ENCODE results near the gene GNB1L.
A peak's percentile ranks its signal among the peaks of the same experiment; 100 is the strongest.

The GNB1L gene

GRCh38 chr22:19891317-19892256 is 36.9 kb upstream of the GNB1L start:
- H3K4me3 ChIP-seq (replicated peaks; ENCODE audit: low read depth, low read length), result peak overlapping the region; percentile 20
- no peaks in the 10 kb centered on the region for H3K27me3 ChIP-seq (replicated peaks; ENCODE audit: control insufficient read depth, insufficient read depth, low read length)
- TF ChIP-seq CTCF (IDR thresholded peaks at IDR 0.05; ENCODE audit: insufficient read depth, low read length, poor library complexity, severe bottlenecking), result no peak
- peak; percentile 73 for DNase-seq (ENCODE audit: extremely low read depth, insufficient read length)
- no peaks in the 10 kb centered on the region; the same call in none of the 2 replicates for H3K36me3 ChIP-seq (ENCODE audit: control insufficient read depth, insufficient read depth, low read length)

- H3K36me3 ChIP-seq (ENCODE audit: control insufficient read depth, insufficient read depth, low read length), result no peaks in the 10 kb centered on the region; the same call in none of the 2 replicates
- no peaks in the 10 kb centered on the region for H3K27me3 ChIP-seq (replicated peaks; ENCODE audit: control insufficient read depth, insufficient read depth, low read length)
- no peak for DNase-seq (ENCODE audit: extremely low read depth, insufficient read length)
- TF ChIP-seq CTCF (IDR thresholded peaks at IDR 0.05; ENCODE audit: insufficient read depth, low read length, poor library complexity, severe bottlenecking), result no peak
- H3K4me3 ChIP-seq (replicated peaks; ENCODE audit: low read depth, low read length), result no peak overlapping the region
These were observed 36.0 kb upstream of the GNB1L start for GRCh38 chr22:19890502-19891316.

- Histone ChIP-seq H3K4me3 (replicated peaks; ENCODE audit: low read depth, low read length) (no peak overlapping the region), H3K27me3 (replicated peaks; ENCODE audit: control insufficient read depth, insufficient read depth, low read length) (no peaks in the 10 kb centered on the region), H3K36me3 (ENCODE audit: control insufficient read depth, insufficient read depth, low read length) (no peaks in the 10 kb centered on the region; the same call in none of the 2 replicates)
- no peak for DNase-seq (ENCODE audit: extremely low read depth, insufficient read length)
- TF ChIP-seq CTCF (IDR thresholded peaks at IDR 0.05; ENCODE audit: insufficient read depth, low read length, poor library complexity, severe bottlenecking), result no peak
These were observed 35.3 kb upstream of the GNB1L start for GRCh38 chr22:19889951-19890350.

- Histone ChIP-seq H3K4me3 (replicated peaks; ENCODE audit: low read depth, low read length) (no peak overlapping the region), H3K36me3 (ENCODE audit: control insufficient read depth, insufficient read depth, low read length) (no peaks in the 10 kb centered on the region; the same call in 1 of the 2 replicates), H3K27me3 (replicated peaks; ENCODE audit: control insufficient read depth, insufficient read depth, low read length) (no peaks in the 10 kb centered on the region)
- DNase-seq (ENCODE audit: extremely low read depth, insufficient read length), result no peak
- TF ChIP-seq CTCF (IDR thresholded peaks at IDR 0.05; ENCODE audit: insufficient read depth, low read length, poor library complexity, severe bottlenecking), result no peak
These were observed 33.6 kb upstream of the GNB1L start for GRCh38 chr22:19888131-19888746.

GRCh38 chr22:19887256-19887985 is 32.7 kb upstream of the GNB1L start:
- DNase-seq (ENCODE audit: extremely low read depth, insufficient read length), result no peak

More at GRCh38 chr22:19887256-19887985, 32.7 kb upstream of the GNB1L start:
- no peak for TF ChIP-seq CTCF (IDR thresholded peaks at IDR 0.05; ENCODE audit: insufficient read depth, low read length, poor library complexity, severe bottlenecking)
- H3K4me3 ChIP-seq (replicated peaks; ENCODE audit: low read depth, low read length), result no peak overlapping the region
- no peaks in the 10 kb centered on the region; the same call in 1 of the 2 replicates for H3K36me3 ChIP-seq (ENCODE audit: control insufficient read depth, insufficient read depth, low read length)
- H3K27me3 ChIP-seq (replicated peaks; ENCODE audit: control insufficient read depth, insufficient read depth, low read length), result no peaks in the 10 kb centered on the region
